Liver (tissue), 9 donors: ENCODE measurements around the gene ECSCR. TPM values are rescaled to one million over a fixed set of nuclear protein-coding genes. Genes with fewer than 3 reads are reported as not detected.
"Not testable (repeated sequence)": the region's sequence is repeated elsewhere in the genome, so short reads cannot be mapped to it uniquely, and the experiment has no call there.

Source experiments
- DNase-seq: peaks from one replicate; pipeline ENCODE4 v3.0.0-alpha.2; 2017; ENCODE audit warnings: low spot score
- H3K27ac ChIP-seq, 2 donors: one replicate each; pipeline ENCODE4 v1.7.0; 2013; ENCODE audit warnings: inconsistent platforms in 2 of 2, low read length in 2 of 2, control low read depth in 1 of 2, low read depth in 1 of 2, mild to moderate bottlenecking in 1 of 2
- H3K27me3 ChIP-seq, 4 donors: one replicate each; pipeline versions ENCODE4 v1.6.1 to v1.7.0; 2013; ENCODE audit warnings: low read length in 3 of 4, inconsistent platforms in 1 of 4, mild to moderate bottlenecking in 1 of 4, moderate library complexity in 1 of 4; ENCODE audit not compliant: control insufficient read depth in 4 of 4, insufficient read depth in 4 of 4
- H3K36me3 ChIP-seq, 4 donors: one replicate each; pipeline versions ENCODE4 v1.6.1 to v1.7.0; 2013; ENCODE audit warnings: low read length in 3 of 4, mild to moderate bottlenecking in 3 of 4, low read depth in 1 of 4, moderate library complexity in 1 of 4; ENCODE audit not compliant: control insufficient read depth in 4 of 4, insufficient read depth in 3 of 4
- H3K4me1 ChIP-seq, 4 donors: one replicate each; pipeline versions ENCODE4 v1.6.1 to v1.7.0; 2013; ENCODE audit warnings: low read length in 3 of 4, mild to moderate bottlenecking in 3 of 4, moderate library complexity in 1 of 4; ENCODE audit not compliant: control insufficient read depth in 4 of 4, insufficient read depth in 4 of 4
- H3K4me3 ChIP-seq, 3 donors: one replicate each; pipeline versions ENCODE4 v1.6.1 to v1.7.0; 2013; ENCODE audit warnings: low read length in 3 of 3, control low read depth in 1 of 3, low read depth in 1 of 3, mild to moderate bottlenecking in 1 of 3
- H3K9ac ChIP-seq, 2 donors: one replicate each; pipeline ENCODE4 v1.7.0; 2013; ENCODE audit warnings: low read length in 2 of 2, mild to moderate bottlenecking in 2 of 2, moderate library complexity in 2 of 2, control low read depth in 1 of 2, low read depth in 1 of 2
- H3K9me3 ChIP-seq, 4 donors: one replicate each; pipeline versions ENCODE4 v1.6.1 to v1.7.0; 2013; ENCODE audit warnings: low read length in 3 of 4; ENCODE audit not compliant: control insufficient read depth in 4 of 4
- ATF3 ChIP-seq: IDR thresholded peaks from 2 replicates; pipeline ENCODE4 v1.6.1; 2016; ENCODE audit warnings: antibody characterized with exemption
- EGR1 ChIP-seq, 2 donors: IDR thresholded peaks; 2 replicates each; pipeline ENCODE4 v1.6.1; 2016 to 2018; ENCODE audit warnings: antibody characterized with exemption in 2 of 2, low read depth in 2 of 2
- HNF4A ChIP-seq, 2 donors: conservative IDR thresholded peaks; 2 replicates each; pipeline ENCODE4 v1.6.1; 2016; ENCODE audit warnings: antibody characterized with exemption in 2 of 2, mild to moderate bottlenecking in 2 of 2
- MAX ChIP-seq: IDR thresholded peaks from 2 replicates; pipeline ENCODE4 v1.6.1; 2016; ENCODE audit warnings: antibody characterized with exemption
- NR2F2 ChIP-seq: IDR thresholded peaks from 2 replicates; pipeline ENCODE4 v1.6.1; 2016; ENCODE audit warnings: antibody characterized with exemption
- RAD21 ChIP-seq, 2 donors: IDR thresholded peaks; 2 replicates each; pipeline ENCODE4 v1.6.1; 2016; ENCODE audit warnings: antibody characterized with exemption in 2 of 2, mild to moderate bottlenecking in 2 of 2
- REST ChIP-seq: IDR thresholded peaks from 2 replicates; pipeline ENCODE4 v1.6.1; 2016; ENCODE audit warnings: antibody characterized with exemption, mild to moderate bottlenecking
- RXRA ChIP-seq, 2 donors: IDR thresholded peaks; 2 replicates each; pipeline ENCODE4 v1.6.1; 2017 to 2018; ENCODE audit warnings: antibody characterized with exemption in 2 of 2, mild to moderate bottlenecking in 1 of 2
- SP1 ChIP-seq: IDR thresholded peaks from 2 replicates; pipeline ENCODE4 v1.6.1; 2018; ENCODE audit warnings: antibody characterized with exemption, mild to moderate bottlenecking
- TAF1 ChIP-seq: conservative IDR thresholded peaks from 2 replicates; pipeline ENCODE4 v1.6.1; 2016; ENCODE audit warnings: antibody characterized with exemption, mild to moderate bottlenecking
- YY1 ChIP-seq: IDR thresholded peaks from 2 replicates; pipeline ENCODE4 v1.6.1; 2016; ENCODE audit warnings: antibody characterized with exemption, mild to moderate bottlenecking
- WGBS: extraction: QIAGEN DNeasy Blood & Tissue Kit; methylation state at CpG from one replicate; pipeline ENCODE4 v1.1.7; 2013; 5-methylcytosine and 5-hydroxymethylcytosine counted together
- polyA plus RNA-seq, 2 donors: library from polyadenylated mRNA; stranded (reverse) in 1 of 2; unstranded in 1 of 2; fragments of 200-250 nt in 1 of 2; fragments of >200 nt in 1 of 2; fragmentation: Nextera tagmentation in 1 of 2; extraction: Ambion mirVana in 1 of 2; gene quantifications; one replicate each; pipeline versions ENCODE4 v1.2.1 to v1.2.3, GENCODE V29; 2013 to 2015
- total RNA-seq, 2 donors: library from RNA; depleted of rRNA; stranded (reverse); fragments of >200 nt; gene quantifications; one replicate each; pipeline ENCODE4 v1.2.3, GENCODE V29; 2014
- donor health status: healthy.
- donor health status: healthy.
- donor health status: healthy.
- donor health status: healthy.
- donor health status: healthy.

Gene ECSCR
- 1 to 10 TPM; 3.4 to 3.6 TPM for total RNA-seq
- 1 to 10 TPM; 3.2 to 4.9 TPM for polyA plus RNA-seq

GRCh38 chr5:139462586-139463276, at the start of gene ECSCR:
Gene ECSCR, minus strand, starts transcription at chr5:139462743. Its CDS starts 73 bp downstream, at chr5:139462670.
- DNase-seq = no peak
- H3K27me3 ChIP-seq = no peaks in the 10 kb centered on the region
- peak within 1 kb of the TSS; percentile 31 to 72 for H3K27ac ChIP-seq
- no peak within 1 kb of the TSS for H3K9ac ChIP-seq
- no peaks in the 10 kb centered on the region for H3K9me3 ChIP-seq
- no peaks in the 10 kb centered on the region for H3K36me3 ChIP-seq
- 81% methylated on average over 10 of the region's 10 CpGs for WGBS
- TF ChIP-seq ATF3 = no peak
- TF ChIP-seq NR2F2 = no peak
- TF ChIP-seq TAF1 = no peak
- TF ChIP-seq REST = no peak
- TF ChIP-seq HNF4A (conservative IDR thresholded peaks at IDR 0.05) = no peak
- no peak for TF ChIP-seq MAX
- TF ChIP-seq EGR1 (IDR thresholded peaks at IDR 0.05; ENCODE audit: low read depth in 2 of 2) = no peak
- TF ChIP-seq RAD21 (IDR thresholded peaks at IDR 0.05) = no peak
- TF ChIP-seq YY1 = no peak
- H3K4me1 ChIP-seq = no peaks in the 10 kb centered on the region
- peak within 1 kb of the TSS in 2 of 3 donors; percentile 3 to 11 for H3K4me3 ChIP-seq

GRCh38 chr5:139504722-139505121, 42.2 kb upstream of the ECSCR start:
- H3K27ac ChIP-seq, H3K36me3 ChIP-seq, H3K9ac ChIP-seq, H3K9me3 ChIP-seq, H3K4me1 ChIP-seq, H3K4me3 ChIP-seq, H3K27me3 ChIP-seq, DNase-seq: not testable (repeated sequence)
- WGBS = 73% methylated on average over 5 of the region's 5 CpGs

DNA sequence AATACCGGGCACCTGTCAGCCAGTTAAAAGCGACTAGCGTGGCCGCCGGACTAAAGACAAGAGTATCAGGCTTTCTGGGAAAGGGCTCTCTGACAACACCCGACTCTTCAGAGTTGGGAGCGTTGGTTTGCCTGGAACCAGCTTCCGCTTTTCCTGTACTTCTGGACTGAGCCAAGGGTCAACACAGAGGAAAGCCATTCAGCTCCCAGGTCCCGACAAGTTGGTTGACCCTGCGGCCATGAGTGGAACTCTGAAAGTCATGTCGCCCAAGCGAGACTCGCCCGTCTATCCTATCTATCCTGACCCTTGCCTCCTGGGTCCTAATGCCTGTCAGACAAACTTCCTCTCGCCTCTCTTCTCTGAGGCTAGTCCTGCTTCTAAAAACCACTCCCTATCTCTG, 41.3 kb upstream of the ECSCR start:
- not testable (repeated sequence) for H3K4me1 ChIP-seq, DNase-seq, H3K4me3 ChIP-seq, H3K9ac ChIP-seq, H3K27me3 ChIP-seq, H3K36me3 ChIP-seq, H3K9me3 ChIP-seq, H3K27ac ChIP-seq
- TF ChIP-seq SP1 (peak; percentile 44), HNF4A (conservative IDR thresholded peaks at IDR 0.05) (peak in 1 of 2 donors; percentile 58), NR2F2 (peak; percentile 52), RXRA (IDR thresholded peaks at IDR 0.05) (peak; percentile 45 to 81)
- WGBS = 56% methylated on average over 15 of the region's 15 CpGs

- H3K9me3 ChIP-seq, H3K27ac ChIP-seq, H3K9ac ChIP-seq, DNase-seq, H3K4me1 ChIP-seq, H3K4me3 ChIP-seq, H3K36me3 ChIP-seq, H3K27me3 ChIP-seq: not testable (repeated sequence)
- 92% methylated on average over 15 of the region's 15 CpGs for WGBS
Observed at GRCh38 chr5:139503036-139503817, 40.7 kb upstream of the ECSCR start.
